HCT116 (cell line): Measurements from ENCODE around the gene PHF20. TPM values are rescaled to one million over a fixed set of nuclear protein-coding genes. Genes with fewer than 3 reads are reported as not detected.

ENCODE experiments used
- ATAC-seq: fragments of 200-7000 bp; cut with Tn5 transposase; 2 replicates; pipeline ENCODE4 v1.9.1; 2020; ENCODE audit warnings: mild to moderate bottlenecking, moderate library complexity
- BruUV-seq: library from RNA; stranded (reverse); fragments of 400-500 nt; replicated peaks from 2 replicates; lab custom pipeline; 2021; lab: Mats Ljungman, UMichigan
- CTCF ChIA-PET: fragments of 300-600 bp; sonication (Branson Sonifier 250); formaldehyde crosslinking; loops from one replicate; lab custom pipeline; 2021; ENCODE audit warnings: antibody characterized with exemption; lab: Charles Lee
- POLR2A ChIA-PET: fragments of 300-600, 350-600 bp; sonication (Branson Sonifier 250); formaldehyde crosslinking; loops from one replicate; lab custom pipeline; 2021; ENCODE audit warnings: antibody characterized with exemption; lab: Charles Lee
- RAD21 ChIA-PET, 2 experiments: fragments of 300-600 bp; sonication (Branson Sonifier 250); formaldehyde crosslinking; loops; one replicate each; lab custom pipeline; 2023; ENCODE audit warnings: low total read pairs in 2 of 2; ENCODE audit not compliant: uncharacterized antibody in 2 of 2, unreplicated experiment in 2 of 2, low non-redundant PET in 1 of 2; lab: Charles Lee
- DNase-seq: peaks from one replicate; pipeline ENCODE4 v3.0.0-alpha.2; 2010; ENCODE audit warnings: low read depth, low spot score
- H2AFZ ChIP-seq: fragments of 200-600 bp; shearing (Covaris generic), sonication (generic); 2 replicates; pipeline ENCODE4 v1.6.1; 2017; ENCODE audit warnings: low read depth, mixed run types, mixed read lengths, antibody characterized with exemption, low read length; ENCODE audit not compliant: poor library complexity, severe bottlenecking
- H3K27ac ChIP-seq: 2 replicates; pipeline ENCODE4 v1.5.1; 2012; ENCODE audit warnings: low read depth, low read length
- H3K27me3 ChIP-seq: fragments of 200-600 bp; sonication (generic); 2 replicates; pipeline ENCODE4 v1.6.1; 2016; ENCODE audit warnings: mixed run types, low read length, mixed read lengths; ENCODE audit not compliant: insufficient read depth
- H3K36me3 ChIP-seq, 2 experiments: fragments of 200-500 bp in 1 of 2; fragments of 200-600 bp in 1 of 2; sonication (Bioruptor generic) in 1 of 2; sonication (generic) in 1 of 2; 2 replicates each; pipeline versions ENCODE4 v1.5.1 to v1.6.1; 2014 to 2016; ENCODE audit warnings: low read length in 2 of 2, inconsistent platforms in 1 of 2, mixed read lengths in 1 of 2, mixed run types in 1 of 2; ENCODE audit not compliant: insufficient read depth in 2 of 2, control insufficient read depth in 1 of 2
- H3K4me1 ChIP-seq, 2 experiments: fragments of 200-600 bp in 1 of 2; sonication (generic) in 1 of 2; 2 replicates each; pipeline versions ENCODE4 v1.5.1 to v1.6.1; 2012 to 2017; ENCODE audit warnings: low read length in 2 of 2, inconsistent platforms in 1 of 2, mild to moderate bottlenecking in 1 of 2, mixed read lengths in 1 of 2, mixed run types in 1 of 2, moderate library complexity in 1 of 2; ENCODE audit not compliant: insufficient read depth in 2 of 2, control insufficient read depth in 1 of 2
- H3K4me2 ChIP-seq: fragments of 200-600 bp; sonication (generic); 2 replicates; pipeline ENCODE4 v1.6.1; 2017; ENCODE audit warnings: mixed run types, low read length, mixed read lengths
- H3K4me3 ChIP-seq, 2 experiments: fragments of 200-600 bp in 1 of 2; sonication (generic) in 1 of 2; replicated peaks in 1 of 2; 2 replicates each; pipeline ENCODE4 v1.5.1; 2011 to 2016; ENCODE audit warnings: low read length in 2 of 2, control low read depth in 1 of 2, low read depth in 1 of 2, mild to moderate bottlenecking in 1 of 2, mixed read lengths in 1 of 2, mixed run types in 1 of 2
- H3K79me2 ChIP-seq: fragments of 200-600 bp; sonication (generic); 2 replicates; pipeline ENCODE4 v1.6.1; 2017; ENCODE audit warnings: mild to moderate bottlenecking, mixed run types, low read length, moderate library complexity, mixed read lengths; ENCODE audit not compliant: insufficient read depth
- H3K9ac ChIP-seq: fragments of 200-600 bp; sonication (generic); 2 replicates; pipeline ENCODE4 v1.6.1; 2016; ENCODE audit warnings: low read length, mixed read lengths
- H3K9me2 ChIP-seq: fragments of 200-600 bp; sonication (generic), shearing (Covaris generic); 2 replicates; pipeline ENCODE4 v1.6.1; 2017; ENCODE audit warnings: mixed run types, mild to moderate bottlenecking, moderate library complexity; ENCODE audit not compliant: insufficient read depth
- H3K9me3 ChIP-seq, 2 experiments: fragments of 200-500 bp in 1 of 2; fragments of 200-600 bp in 1 of 2; sonication (Bioruptor generic) in 1 of 2; sonication (generic) in 1 of 2; 2 replicates each; pipeline ENCODE4 v1.6.1; 2014 to 2017; ENCODE audit warnings: low read length in 2 of 2, mixed read lengths in 2 of 2, inconsistent platforms in 1 of 2, low read depth in 1 of 2, mild to moderate bottlenecking in 1 of 2, mixed run types in 1 of 2, moderate library complexity in 1 of 2; ENCODE audit not compliant: control insufficient read depth in 1 of 2, insufficient read depth in 1 of 2
- H4K20me1 ChIP-seq: fragments of 200-600 bp; sonication (generic), shearing (Covaris generic); 2 replicates; pipeline ENCODE4 v1.6.1; 2017; ENCODE audit warnings: mixed run types, mild to moderate bottlenecking, moderate library complexity; ENCODE audit not compliant: insufficient read depth
- CEBPB ChIP-seq: IDR thresholded peaks from 2 replicates; pipeline ENCODE4 v1.6.1; 2012; ENCODE audit warnings: low read depth
- ELF1 ChIP-seq: IDR thresholded peaks from 2 replicates; pipeline ENCODE4 v1.6.1; 2012; ENCODE audit warnings: low read depth, borderline replicate concordance
- FOSL1 ChIP-seq: IDR thresholded peaks from 2 replicates; pipeline ENCODE4 v1.6.1; 2012; ENCODE audit warnings: low read depth
- JUND ChIP-seq: IDR thresholded peaks from 2 replicates; pipeline ENCODE4 v1.6.1; 2012
- POLR2AphosphoS5 ChIP-seq: IDR thresholded peaks from 2 replicates; pipeline ENCODE4 v1.6.1; 2011; ENCODE audit warnings: mild to moderate bottlenecking, low read depth, low read length, moderate library complexity
- REST ChIP-seq: IDR thresholded peaks from 2 replicates; pipeline ENCODE4 v1.6.1; 2012; ENCODE audit warnings: low read depth
- SRF ChIP-seq: IDR thresholded peaks from 2 replicates; pipeline ENCODE4 v1.6.1; 2012; ENCODE audit warnings: low read depth
- YY1 ChIP-seq: IDR thresholded peaks from 2 replicates; pipeline ENCODE4 v1.6.1; 2011; ENCODE audit warnings: low read length, low read depth, moderate library complexity, mild to moderate bottlenecking; ENCODE audit not compliant: insufficient replicate concordance; ENCODE audit errors: extremely low read depth
- ZFX ChIP-seq: fragments of 450-650 bp; IDR thresholded peaks from 2 replicates; pipeline ENCODE4 v1.6.1; 2017
- intact Hi-C: fragments of 100-400 bp; cut with micrococcal nuclease; formaldehyde crosslinking; loops from 2 replicates; pipeline ENCODE4 v1.10.0; 2022
- total RNA-seq: library from RNA; stranded (reverse); gene quantifications from one replicate; pipeline ENCODE4 v1.2.1, GENCODE V29; 2021; ENCODE audit not compliant: unreplicated experiment

PHF20 gene
- total RNA-seq, 1 experiment from 2014 or later, result 40.8 TPM

- H4K20me1 ChIP-seq, result no peaks in the 10 kb centered on the region
- H3K27me3 ChIP-seq, result no peaks in the 10 kb centered on the region
- no peaks in the 10 kb centered on the region for H3K9me2 ChIP-seq
- no peak overlapping the region for H3K4me3 ChIP-seq
- no peak for ATAC-seq
- no peak overlapping the region for H2AFZ ChIP-seq
- no peak overlapping the region for H3K4me2 ChIP-seq
- intact Hi-C loops, result no loop called here
- POLR2A ChIA-PET, result no interaction called here
- H3K9ac ChIP-seq, result no peak overlapping the region
- 0 out of 4 replicates have a peak, but pooled peaks cover 0 to 3% of the 10 kb centered on the region in 2 experiments for H3K4me1 ChIP-seq
- no peak for DNase-seq
- RAD21 ChIA-PET, result no interaction called here
- CTCF ChIA-PET, result no interaction called here
- H3K36me3 ChIP-seq, result peaks cover 0 to 5% of the 10 kb centered on the region in 2 experiments; a peak in 1 of 4 replicates
- no TSS peak for BruUV-seq
- H3K79me2 ChIP-seq, result no peaks in the 10 kb centered on the region
- H3K9me3 ChIP-seq, result peaks cover 0 to 8% of the 10 kb centered on the region in 2 experiments; a peak in 1 of 4 replicates
- TF ChIP-seq FOSL1 (no peak), REST (no peak), CEBPB (no peak), JUND (no peak), YY1 (no peak), ZFX (no peak), POLR2AphosphoS5 (no peak), ELF1 (no peak), SRF (no peak)
- TF ChIP-seq, all 23 proteins: peak for 0
- H3K27ac ChIP-seq, result no peak overlapping the region
Observed at GRCh38 chr20:35837577-35838195, 65.9 kb downstream of the PHF20 start.
